Measurements from ENCODE around the gene MGRN1. TPM values are rescaled to one million over a fixed set of nuclear protein-coding genes. Genes with fewer than 3 reads are reported as not detected.

Gene MGRN1
- total RNA-seq, 3 donors from 2014 or later (not counting 1 experiment from before 2014, with no cell fraction given) = 102 to 106 (median 105) TPM

DNA sequence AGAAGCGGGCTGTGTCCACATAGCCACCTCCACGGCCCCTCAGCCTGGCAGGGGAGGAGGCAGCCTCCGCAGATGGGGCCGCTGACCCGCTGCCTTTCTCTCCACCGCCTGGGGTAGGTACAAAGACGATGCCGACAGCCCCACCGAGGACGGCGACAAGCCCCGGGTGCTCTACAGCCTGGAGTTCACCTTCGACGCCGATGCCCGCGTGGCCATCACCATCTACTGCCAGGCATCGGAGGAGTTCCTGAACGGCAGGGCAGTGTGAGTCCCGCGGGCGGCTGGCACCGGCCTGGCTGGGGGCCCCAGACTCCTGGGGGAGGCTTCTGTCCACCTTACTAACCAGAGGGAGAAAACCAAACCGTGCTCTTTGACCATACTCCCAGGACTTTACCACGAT is 27.9 kb downstream of the MGRN1 start:
- Mint-ChIP-seq H3K36me3 (no peaks in the 10 kb centered on the region), H3K4me3 (no peak overlapping the region), H3K9me3 (no peaks in the 10 kb centered on the region), H3K4me1 (peaks cover 18 to 26% of the 10 kb centered on the region in 2 donors), H3K27me3 (ENCODE audit: low read depth in 2 of 2) (no peaks in the 10 kb centered on the region), H3K27ac (no peak overlapping the region)
- no peak for ATAC-seq
- no peak for DNase-seq
- TF ChIP-seq, protein P1, sequence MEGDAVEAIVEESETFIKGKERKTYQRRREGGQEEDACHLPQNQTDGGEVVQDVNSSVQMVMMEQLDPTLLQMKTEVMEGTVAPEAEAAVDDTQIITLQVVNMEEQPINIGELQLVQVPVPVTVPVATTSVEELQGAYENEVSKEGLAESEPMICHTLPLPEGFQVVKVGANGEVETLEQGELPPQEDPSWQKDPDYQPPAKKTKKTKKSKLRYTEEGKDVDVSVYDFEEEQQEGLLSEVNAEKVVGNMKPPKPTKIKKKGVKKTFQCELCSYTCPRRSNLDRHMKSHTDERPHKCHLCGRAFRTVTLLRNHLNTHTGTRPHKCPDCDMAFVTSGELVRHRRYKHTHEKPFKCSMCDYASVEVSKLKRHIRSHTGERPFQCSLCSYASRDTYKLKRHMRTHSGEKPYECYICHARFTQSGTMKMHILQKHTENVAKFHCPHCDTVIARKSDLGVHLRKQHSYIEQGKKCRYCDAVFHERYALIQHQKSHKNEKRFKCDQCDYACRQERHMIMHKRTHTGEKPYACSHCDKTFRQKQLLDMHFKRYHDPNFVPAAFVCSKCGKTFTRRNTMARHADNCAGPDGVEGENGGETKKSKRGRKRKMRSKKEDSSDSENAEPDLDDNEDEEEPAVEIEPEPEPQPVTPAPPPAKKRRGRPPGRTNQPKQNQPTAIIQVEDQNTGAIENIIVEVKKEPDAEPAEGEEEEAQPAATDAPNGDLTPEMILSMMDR (IDR thresholded peaks at IDR 0.05) = no peak
- H3K9me3 ChIP-seq (ENCODE audit: control insufficient read depth, insufficient read depth, low read length) = no peaks in the 10 kb centered on the region
- intact Hi-C loops (cut with micrococcal nuclease) = no loop called here
- H3K4me3 ChIP-seq (ENCODE audit: low read length) = no peak overlapping the region
- H3K36me3 ChIP-seq (ENCODE audit: control insufficient read depth, insufficient read depth, low read length) = peaks cover 47% of the 10 kb centered on the region
- 98% methylated on average over 25 of the region's 25 CpGs for WGBS (ENCODE audit: insufficient coverage)
- peaks cover 9% of the 10 kb centered on the region for H3K4me1 ChIP-seq (ENCODE audit: control insufficient read depth, insufficient read depth, low read length)
- no peak overlapping the region for H3K27ac ChIP-seq (ENCODE audit: low read length)
- H3K27me3 ChIP-seq (ENCODE audit: control insufficient read depth, insufficient read depth, low read length) = no peaks in the 10 kb centered on the region

DNA sequence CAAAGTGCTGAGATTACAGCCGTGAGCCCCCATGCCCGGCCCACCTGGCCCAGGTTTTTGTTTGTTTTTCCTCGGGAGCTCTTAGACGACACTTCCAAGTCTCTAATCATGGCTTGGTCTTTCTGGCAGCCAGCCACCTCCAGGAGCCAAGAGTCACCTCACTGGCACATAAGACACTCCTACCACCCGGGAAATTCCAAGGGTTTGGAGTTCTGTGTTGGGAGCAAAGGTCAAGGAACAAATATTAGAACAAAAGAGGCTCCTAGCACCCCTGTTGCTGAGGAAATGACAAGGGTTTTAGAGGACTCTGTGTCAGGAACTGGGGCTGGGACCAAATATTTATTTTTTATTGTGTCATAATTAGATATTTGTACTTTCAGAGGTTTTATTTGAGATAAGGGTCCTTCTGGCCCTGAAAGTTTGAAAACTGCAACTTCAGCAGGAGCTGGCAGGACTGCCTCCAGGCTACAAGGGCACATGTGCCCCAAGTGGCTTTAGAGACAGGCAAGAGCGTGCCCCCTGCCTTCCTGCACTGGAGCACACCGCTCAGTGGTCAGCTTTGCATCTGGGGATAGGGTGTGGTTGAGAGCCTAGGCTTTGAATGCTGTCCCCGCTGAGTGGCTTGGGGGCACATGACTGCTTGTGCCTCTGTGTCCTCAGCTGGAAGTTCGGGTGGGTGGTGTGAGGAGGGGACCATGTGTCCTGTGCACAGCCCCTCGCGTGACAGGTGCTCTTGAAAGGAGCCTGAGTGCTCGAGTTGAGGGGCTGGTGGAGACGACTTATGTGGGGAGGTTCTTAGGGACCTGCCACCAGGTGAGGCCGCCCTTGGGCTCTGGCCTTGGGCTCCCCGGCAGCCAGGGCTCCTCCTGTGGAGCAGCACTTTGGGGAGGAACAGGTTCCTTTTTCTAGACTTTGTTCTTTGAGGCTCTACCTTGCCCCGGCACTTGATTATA is 29.7 kb downstream of the MGRN1 start:
- no peak overlapping the region for H3K4me3 ChIP-seq (ENCODE audit: low read length)
- intact Hi-C loops (cut with micrococcal nuclease) = no loop called here
- Mint-ChIP-seq H3K4me1 (peaks cover 10 to 17% of the 10 kb centered on the region in 2 donors), H3K4me3 (no peak overlapping the region), H3K9me3 (no peaks in the 10 kb centered on the region), H3K36me3 (no peaks in the 10 kb centered on the region), H3K27ac (no peak overlapping the region), H3K27me3 (ENCODE audit: low read depth in 2 of 2) (no peaks in the 10 kb centered on the region)
- no peaks in the 10 kb centered on the region for H3K27me3 ChIP-seq (ENCODE audit: control insufficient read depth, insufficient read depth, low read length)
- ATAC-seq (no peak), DNase-seq (no peak)
- H3K36me3 ChIP-seq (ENCODE audit: control insufficient read depth, insufficient read depth, low read length) = peaks cover 54% of the 10 kb centered on the region
- TF ChIP-seq, protein P1 (IDR thresholded peaks at IDR 0.05) = no peak
- H3K9me3 ChIP-seq (ENCODE audit: control insufficient read depth, insufficient read depth, low read length) = no peaks in the 10 kb centered on the region
- no peak overlapping the region for H3K27ac ChIP-seq (ENCODE audit: low read length)
- WGBS (ENCODE audit: insufficient coverage) = 97% methylated on average over 16 of the region's 16 CpGs
- H3K4me1 ChIP-seq (ENCODE audit: control insufficient read depth, insufficient read depth, low read length) = peaks cover 12% of the 10 kb centered on the region

DNA sequence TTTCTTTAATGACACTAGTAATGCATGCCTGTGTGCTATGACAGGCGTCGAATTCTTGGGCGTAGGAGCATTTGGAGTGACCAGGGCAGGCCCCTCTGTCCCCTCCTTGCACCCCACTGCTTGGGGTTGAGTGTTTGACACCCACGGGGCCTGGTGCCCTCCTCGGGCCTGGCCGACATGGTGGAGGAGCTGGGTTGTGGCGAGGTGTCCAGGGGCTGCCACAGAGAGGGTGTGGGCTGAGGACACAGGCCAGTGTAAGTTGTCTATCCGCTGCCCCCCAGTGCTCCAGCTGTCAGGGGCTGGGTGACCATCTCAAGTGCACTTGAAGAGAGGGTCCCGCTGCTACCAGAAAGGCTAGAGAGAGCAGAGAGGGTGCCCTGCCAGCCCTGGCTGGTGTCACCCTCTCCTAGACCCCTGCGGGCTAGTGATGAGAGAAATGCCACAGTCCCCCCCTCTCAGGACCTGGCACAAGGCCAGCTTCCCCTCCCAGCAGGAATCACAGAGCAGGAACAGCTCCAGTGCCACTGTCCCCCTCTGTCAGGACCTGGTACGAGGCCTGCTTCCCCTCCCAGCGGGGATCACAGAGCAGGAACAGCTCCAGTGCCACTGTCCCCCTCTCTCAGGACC is 30.5 kb downstream of the MGRN1 start:
- ATAC-seq (no peak), DNase-seq (no peak)
- TF ChIP-seq, protein P1 (IDR thresholded peaks at IDR 0.05) = no peak
- Histone ChIP-seq H3K27me3 (ENCODE audit: control insufficient read depth, insufficient read depth, low read length) (no peaks in the 10 kb centered on the region), H3K4me1 (ENCODE audit: control insufficient read depth, insufficient read depth, low read length) (peaks cover 15% of the 10 kb centered on the region), H3K9me3 (ENCODE audit: control insufficient read depth, insufficient read depth, low read length) (no peaks in the 10 kb centered on the region), H3K36me3 (ENCODE audit: control insufficient read depth, insufficient read depth, low read length) (peaks cover 54% of the 10 kb centered on the region), H3K27ac (ENCODE audit: low read length) (no peak overlapping the region), H3K4me3 (ENCODE audit: low read length) (no peak overlapping the region)
- no peak overlapping the region for H3K27ac Mint-ChIP-seq
- WGBS (ENCODE audit: insufficient coverage) = 98% methylated on average over 12 of the region's 12 CpGs
- peaks cover 14 to 18% of the 10 kb centered on the region in 2 donors for H3K4me1 Mint-ChIP-seq
- no peaks in the 10 kb centered on the region for H3K27me3 Mint-ChIP-seq (ENCODE audit: low read depth in 2 of 2)
- no peak overlapping the region for H3K4me3 Mint-ChIP-seq
- intact Hi-C loops (cut with micrococcal nuclease) = no loop called here
- H3K36me3 Mint-ChIP-seq = no peaks in the 10 kb centered on the region
- H3K9me3 Mint-ChIP-seq = no peaks in the 10 kb centered on the region
